NCI-H1048 (cell line): Measurements from ENCODE around the gene CTTNBP2.

Experiments
- DNase-seq: peaks from one replicate; lab custom pipeline; 2025; lab: John Stamatoyannopoulos, UW

Gene CTTNBP2, protein sequence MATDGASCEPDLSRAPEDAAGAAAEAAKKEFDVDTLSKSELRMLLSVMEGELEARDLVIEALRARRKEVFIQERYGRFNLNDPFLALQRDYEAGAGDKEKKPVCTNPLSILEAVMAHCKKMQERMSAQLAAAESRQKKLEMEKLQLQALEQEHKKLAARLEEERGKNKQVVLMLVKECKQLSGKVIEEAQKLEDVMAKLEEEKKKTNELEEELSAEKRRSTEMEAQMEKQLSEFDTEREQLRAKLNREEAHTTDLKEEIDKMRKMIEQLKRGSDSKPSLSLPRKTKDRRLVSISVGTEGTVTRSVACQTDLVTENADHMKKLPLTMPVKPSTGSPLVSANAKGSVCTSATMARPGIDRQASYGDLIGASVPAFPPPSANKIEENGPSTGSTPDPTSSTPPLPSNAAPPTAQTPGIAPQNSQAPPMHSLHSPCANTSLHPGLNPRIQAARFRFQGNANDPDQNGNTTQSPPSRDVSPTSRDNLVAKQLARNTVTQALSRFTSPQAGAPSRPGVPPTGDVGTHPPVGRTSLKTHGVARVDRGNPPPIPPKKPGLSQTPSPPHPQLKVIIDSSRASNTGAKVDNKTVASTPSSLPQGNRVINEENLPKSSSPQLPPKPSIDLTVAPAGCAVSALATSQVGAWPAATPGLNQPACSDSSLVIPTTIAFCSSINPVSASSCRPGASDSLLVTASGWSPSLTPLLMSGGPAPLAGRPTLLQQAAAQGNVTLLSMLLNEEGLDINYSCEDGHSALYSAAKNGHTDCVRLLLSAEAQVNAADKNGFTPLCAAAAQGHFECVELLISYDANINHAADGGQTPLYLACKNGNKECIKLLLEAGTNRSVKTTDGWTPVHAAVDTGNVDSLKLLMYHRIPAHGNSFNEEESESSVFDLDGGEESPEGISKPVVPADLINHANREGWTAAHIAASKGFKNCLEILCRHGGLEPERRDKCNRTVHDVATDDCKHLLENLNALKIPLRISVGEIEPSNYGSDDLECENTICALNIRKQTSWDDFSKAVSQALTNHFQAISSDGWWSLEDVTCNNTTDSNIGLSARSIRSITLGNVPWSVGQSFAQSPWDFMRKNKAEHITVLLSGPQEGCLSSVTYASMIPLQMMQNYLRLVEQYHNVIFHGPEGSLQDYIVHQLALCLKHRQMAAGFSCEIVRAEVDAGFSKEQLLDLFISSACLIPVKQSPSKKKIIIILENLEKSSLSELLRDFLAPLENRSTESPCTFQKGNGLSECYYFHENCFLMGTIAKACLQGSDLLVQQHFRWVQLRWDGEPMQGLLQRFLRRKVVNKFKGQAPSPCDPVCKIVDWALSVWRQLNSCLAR (N-terminal part only)

DNA sequence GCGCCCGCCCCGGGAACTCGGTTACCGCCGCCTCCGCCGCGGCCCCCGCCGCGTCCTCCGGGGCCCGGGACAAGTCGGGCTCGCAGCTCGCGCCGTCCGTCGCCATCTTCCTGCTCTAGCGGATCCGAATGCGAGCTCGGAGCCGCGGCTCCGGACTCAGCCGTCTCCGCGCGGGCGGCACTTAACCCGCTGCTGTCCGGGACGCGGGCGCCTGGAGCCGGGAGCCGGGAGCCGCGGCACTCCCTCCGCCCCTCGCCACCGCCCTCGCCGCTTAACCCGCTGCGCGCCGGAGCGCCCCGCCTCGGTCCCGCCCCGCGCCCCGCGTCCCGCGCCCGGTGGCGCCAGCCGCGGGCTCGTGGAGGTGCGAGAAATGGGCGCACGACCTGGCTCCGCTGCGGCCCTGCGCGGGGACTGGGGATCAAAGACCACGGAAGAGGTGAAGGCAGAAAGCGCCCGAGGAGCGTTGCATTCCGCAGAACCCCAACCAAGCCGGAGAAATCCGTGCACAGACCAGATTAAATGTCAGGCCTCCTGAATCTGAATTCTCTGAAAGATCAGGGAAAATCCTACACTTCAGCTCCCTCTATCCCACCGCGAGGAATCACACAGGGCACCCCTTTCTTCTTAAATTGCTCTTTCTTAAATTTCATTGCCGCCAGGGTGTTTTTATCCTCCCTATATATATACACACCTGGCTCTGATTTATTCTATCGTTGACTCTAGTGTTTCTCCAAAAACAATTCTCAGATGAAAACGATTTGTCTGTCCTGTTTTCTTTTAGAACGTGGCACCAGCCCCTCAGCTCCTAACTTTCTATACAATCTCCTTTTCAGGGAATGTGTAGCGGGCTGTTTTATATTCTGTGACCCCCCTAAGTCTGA, at the start of gene CTTNBP2:
CTTNBP2 (minus strand) TSS at position 132 of the 881 bp plus-strand sequence; CDS start at position 106, 26 bp downstream.
- no peak for DNase-seq

DNA sequence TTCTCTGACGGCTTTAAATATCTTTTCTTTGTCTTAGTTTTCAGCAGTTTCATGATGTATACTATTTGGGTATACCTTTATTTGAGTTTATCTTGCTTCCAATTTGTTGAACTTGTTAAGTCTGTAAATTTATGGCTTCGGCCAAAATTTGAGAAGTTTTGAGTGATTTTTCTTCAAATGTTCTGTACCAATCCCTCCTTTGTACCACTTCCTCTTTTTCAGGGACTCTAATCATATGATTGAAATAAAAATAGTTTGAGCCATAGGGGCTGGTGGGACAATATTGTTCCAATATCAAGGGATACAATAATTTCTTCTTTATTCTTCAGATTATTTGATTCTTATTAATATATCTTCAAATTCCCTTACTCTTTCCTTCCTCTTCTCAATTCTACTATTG, 43.1 kb upstream of the CTTNBP2 start:
- DNase-seq: no peak

DNA sequence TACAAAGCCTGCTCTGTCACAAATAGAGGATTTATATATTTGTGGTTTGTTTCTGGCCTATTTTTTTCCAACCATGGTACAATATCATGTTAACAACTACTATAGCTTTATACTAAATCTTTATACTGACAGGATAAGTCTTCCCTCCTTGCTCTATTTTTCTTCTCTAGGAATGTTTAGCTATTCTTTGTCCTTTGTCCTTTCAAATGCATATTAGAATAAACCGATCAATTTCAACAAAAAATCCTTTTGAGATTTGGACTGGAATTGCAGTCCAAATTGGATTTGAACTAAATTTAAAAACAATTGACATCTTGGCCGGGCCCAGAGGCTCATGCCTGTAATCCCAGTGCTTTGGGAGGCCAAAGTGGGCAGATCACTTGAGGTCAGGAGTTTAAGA, 39.2 kb upstream of the CTTNBP2 start:
- no peak for DNase-seq

- no peak for DNase-seq
These were observed 35.0 kb upstream of the CTTNBP2 start for GRCh38 chr7:117908031-117908795.

- no peak for DNase-seq
These were observed 33.9 kb upstream of the CTTNBP2 start for GRCh38 chr7:117907049-117907640.

- DNase-seq: no peak
These were observed 29.2 kb upstream of the CTTNBP2 start for GRCh38 chr7:117902314-117902889.

DNA sequence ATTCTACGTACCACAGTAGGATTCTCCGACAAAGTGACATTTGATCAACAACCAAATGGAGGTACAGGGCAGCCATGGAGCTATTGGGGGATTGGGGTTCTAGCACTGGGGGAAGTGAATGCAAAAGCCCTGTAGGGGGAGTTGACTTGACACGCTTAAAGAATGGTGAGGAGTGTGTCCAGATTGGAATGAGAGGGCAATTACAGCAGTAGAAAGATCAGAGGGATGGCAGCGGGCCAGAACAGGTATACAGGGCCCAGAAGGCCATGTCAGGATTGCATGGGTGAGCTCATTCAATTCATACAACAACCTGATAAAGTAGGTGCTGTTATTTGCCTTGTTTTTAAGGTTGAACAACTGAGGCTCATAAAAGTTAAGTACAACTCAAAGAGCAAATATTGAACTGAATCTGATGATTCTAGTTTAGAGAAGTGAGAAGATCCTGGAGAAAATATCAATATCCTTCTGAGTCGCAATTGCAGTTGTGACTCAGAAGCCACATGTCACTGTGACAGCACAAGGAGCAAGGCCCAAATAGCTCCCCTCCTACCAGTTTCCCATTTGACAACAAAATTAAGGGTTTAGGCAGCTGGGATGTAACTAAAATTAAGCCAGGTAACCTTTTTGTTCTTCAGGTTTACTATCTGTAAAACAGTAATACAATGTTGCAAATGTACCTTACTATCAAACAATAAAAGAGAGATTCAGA, 28.0 kb upstream of the CTTNBP2 start:
- DNase-seq: no peak

GRCh38 chr7:117896339-117896738, 23.1 kb upstream of the CTTNBP2 start:
- DNase-seq: no peak

- no peak for DNase-seq
These were observed 22.0 kb upstream of the CTTNBP2 start for GRCh38 chr7:117895276-117895675.

DNA sequence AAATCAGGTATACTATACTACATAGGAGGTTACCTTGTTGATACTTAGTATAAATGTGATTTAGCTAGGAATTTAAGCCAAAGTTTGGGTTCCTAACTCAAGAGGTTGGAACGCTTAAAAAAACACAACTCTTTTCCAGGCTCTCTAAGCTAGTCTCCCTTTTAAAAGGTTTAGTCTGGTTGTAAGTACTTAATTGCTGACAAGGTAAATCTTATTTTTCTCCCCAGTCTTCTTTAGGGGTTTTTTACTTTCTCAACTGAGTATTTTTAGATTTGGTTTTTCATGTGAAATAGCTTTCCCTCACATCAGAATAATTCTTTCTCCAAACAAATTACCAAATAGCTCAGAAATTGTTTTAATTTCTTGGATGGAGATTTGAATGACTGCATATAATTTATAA, 20.8 kb upstream of the CTTNBP2 start:
- no peak for DNase-seq

- DNase-seq: no peak
These were observed 19.6 kb upstream of the CTTNBP2 start for GRCh38 chr7:117892821-117893220.

GRCh38 chr7:117889611-117890010, 16.4 kb upstream of the CTTNBP2 start:
- DNase-seq: no peak

- no peak for DNase-seq
These were observed 15.4 kb upstream of the CTTNBP2 start for GRCh38 chr7:117888627-117889026.

DNA sequence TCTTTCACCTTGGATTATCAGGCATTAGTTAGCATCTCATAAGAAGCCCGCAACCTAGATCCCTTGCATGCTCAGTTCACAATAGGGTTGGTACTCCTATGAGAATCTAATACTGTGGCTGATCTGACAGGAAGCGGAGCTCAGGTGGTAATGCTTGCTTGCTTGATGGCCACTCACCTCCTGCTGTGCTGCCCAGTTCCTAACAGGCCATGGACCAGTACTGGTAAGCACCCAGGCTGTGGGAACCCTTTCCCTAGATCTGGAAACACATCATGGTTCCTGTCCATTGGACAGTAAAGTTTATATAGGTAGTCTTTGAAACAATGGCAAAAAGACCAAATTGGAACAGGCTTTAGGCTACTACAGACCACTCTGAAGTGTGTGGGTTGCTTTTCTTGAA, 9.4 kb upstream of the CTTNBP2 start:
- no peak for DNase-seq

DNA sequence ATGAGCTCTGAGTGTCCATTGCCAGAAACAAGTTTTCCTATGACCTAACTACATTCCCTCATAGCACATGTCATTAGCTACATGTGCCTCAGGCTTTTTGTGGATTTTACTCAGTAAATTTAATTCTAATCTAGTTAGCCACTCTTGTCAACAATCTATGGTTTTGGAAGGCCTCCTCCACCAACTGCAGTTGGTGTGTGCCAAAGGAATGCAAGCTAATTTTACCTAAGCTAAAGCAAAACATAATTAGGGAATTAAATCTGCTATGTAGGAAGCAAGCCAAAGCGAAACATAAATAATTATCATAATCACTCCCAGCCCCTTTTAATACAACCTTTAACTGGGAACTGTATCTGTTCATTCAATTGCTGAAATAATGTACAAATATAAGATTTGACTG, 3.5 kb upstream of the CTTNBP2 start:
- no peak for DNase-seq

- DNase-seq: no peak
These were observed 2.3 kb upstream of the CTTNBP2 start for GRCh38 chr7:117875566-117875965.

DNA sequence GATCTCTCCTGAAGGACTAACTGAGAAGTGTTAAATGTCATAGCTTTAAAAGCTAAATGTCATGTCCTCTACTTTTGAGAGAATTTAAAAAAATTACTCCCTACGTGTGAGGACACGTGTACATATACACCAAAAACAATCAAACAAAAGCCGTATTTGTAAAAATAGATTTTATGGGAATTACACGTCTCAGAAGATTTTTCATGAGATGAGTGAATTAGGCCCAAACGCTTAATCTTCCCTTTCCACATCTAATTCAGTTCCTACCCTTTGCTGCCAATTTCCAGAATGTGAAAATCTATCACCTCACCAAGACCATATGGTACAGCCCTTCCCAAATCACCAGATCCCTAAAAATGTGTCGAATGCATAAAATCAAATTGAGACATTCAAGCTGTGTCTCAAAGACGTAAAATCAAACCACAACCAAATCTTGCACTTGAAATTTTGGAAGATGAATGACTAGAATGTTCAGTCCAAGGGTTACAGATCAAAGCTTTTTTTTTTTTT, 1.0 kb upstream of the CTTNBP2 start:
- no peak for DNase-seq

GRCh38 chr7:117872561-117873309, 506 bp downstream of the CTTNBP2 start:
- DNase-seq: no peak
